Neural progenitor cell (in vitro differentiated cells): Measurements from ENCODE around the gene FAM20C.

Experiments
- CTCF ChIP-seq: fragments of 200-600 bp; sonication (generic); IDR thresholded peaks from 2 replicates; pipeline ENCODE4 v1.5.1; 2017; ENCODE audit warnings: antibody characterized with exemption, mild to moderate bottlenecking
- EZH2 ChIP-seq: fragments of 200-600 bp; sonication (generic); IDR thresholded peaks from 2 replicates; pipeline ENCODE4 v1.6.1; 2017; ENCODE audit warnings: antibody characterized with exemption, mild to moderate bottlenecking, moderate library complexity

GRCh38 chr7:194252-195009 is 2.1 kb downstream of the FAM20C start:
- no peak for TF ChIP-seq CTCF
- no peak for TF ChIP-seq EZH2
